HFF-Myc (cell line): Measurements from ENCODE around the gene NBL1.

ENCODE experiments used
- DNase-seq: peaks from one replicate; pipeline ENCODE4 v3.0.0-alpha.2; 2011; ENCODE audit warnings: low read depth; ENCODE audit errors: extremely low read depth
- H3K4me3 ChIP-seq: replicated peaks from 2 replicates; pipeline ENCODE4 v1.5.1; 2011; ENCODE audit warnings: low read depth, mild to moderate bottlenecking, control low read depth, low read length
- TF ChIP-seq, protein P1 (sequence below): IDR thresholded peaks from 2 replicates; pipeline ENCODE4 v1.5.1; 2012; ENCODE audit warnings: mild to moderate bottlenecking, low read depth, low read length, control low read depth; ENCODE audit errors: missing control alignments

Gene NBL1

DNA sequence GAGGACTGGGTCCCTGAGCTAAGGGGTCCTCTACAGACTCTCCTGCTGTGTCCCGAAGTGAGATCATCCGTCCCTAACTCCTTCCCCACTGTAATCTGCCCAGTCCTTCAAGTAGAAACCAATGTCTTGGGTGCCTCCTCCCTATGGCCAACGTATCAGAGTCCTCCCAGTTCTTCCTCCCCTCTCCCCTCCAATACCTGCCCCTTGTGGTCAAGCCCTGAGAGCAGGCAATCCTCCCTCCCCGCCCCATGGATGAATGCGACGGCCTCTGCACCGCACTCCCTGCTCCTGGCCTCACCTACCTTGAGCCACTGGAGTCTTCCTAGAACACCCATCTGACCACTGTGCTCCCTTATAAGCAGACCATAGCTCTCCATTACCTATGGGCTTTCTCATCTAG, 51.7 kb downstream of the NBL1 start:
- no peak for DNase-seq
- no peak overlapping the region for H3K4me3 ChIP-seq
- TF ChIP-seq, protein P1, sequence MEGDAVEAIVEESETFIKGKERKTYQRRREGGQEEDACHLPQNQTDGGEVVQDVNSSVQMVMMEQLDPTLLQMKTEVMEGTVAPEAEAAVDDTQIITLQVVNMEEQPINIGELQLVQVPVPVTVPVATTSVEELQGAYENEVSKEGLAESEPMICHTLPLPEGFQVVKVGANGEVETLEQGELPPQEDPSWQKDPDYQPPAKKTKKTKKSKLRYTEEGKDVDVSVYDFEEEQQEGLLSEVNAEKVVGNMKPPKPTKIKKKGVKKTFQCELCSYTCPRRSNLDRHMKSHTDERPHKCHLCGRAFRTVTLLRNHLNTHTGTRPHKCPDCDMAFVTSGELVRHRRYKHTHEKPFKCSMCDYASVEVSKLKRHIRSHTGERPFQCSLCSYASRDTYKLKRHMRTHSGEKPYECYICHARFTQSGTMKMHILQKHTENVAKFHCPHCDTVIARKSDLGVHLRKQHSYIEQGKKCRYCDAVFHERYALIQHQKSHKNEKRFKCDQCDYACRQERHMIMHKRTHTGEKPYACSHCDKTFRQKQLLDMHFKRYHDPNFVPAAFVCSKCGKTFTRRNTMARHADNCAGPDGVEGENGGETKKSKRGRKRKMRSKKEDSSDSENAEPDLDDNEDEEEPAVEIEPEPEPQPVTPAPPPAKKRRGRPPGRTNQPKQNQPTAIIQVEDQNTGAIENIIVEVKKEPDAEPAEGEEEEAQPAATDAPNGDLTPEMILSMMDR = no peak

DNA sequence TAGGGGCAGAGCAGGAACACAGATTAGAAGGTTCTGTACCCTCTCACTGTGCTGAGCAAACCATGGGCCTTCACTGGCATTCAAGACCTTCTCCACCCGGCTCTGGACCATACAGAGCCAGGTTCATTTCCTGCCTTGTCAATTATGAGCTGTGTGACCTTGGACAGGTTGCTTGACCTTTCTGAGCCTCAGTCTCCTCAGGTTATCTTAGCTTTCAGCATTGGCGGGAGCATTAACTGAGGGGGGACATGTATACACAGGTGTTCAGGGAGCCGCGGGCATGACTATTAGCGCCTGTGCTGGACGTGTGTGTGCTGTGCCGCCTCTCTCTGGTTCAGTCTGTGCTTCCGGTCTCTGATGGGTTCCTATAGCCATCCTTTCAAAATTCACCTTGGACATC, 52.7 kb downstream of the NBL1 start:
- TF ChIP-seq, protein P1 = no peak
- no peak for DNase-seq
- no peak overlapping the region for H3K4me3 ChIP-seq

DNA sequence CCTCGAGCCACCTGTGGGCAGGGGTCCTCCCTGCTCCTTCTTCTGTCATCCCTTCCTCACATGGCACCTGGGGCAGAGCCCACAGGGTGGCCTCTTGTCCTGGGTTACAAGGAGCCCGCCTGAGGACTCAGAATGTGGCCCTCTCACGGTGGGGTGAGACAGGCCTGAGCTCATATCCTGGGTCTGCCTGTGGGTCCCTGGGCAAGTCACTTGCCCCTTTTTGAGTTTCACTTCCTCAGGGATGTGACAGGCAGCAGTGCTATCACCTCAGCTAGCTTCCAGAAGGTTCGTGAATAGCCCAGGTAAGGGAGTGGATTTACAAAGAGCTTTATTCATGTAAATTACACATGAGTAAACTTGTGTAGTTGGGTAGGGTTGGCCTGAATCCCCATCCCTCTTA, 54.1 kb downstream of the NBL1 start:
- no peak overlapping the region for H3K4me3 ChIP-seq
- TF ChIP-seq, protein P1 = no peak
- DNase-seq = no peak

DNA sequence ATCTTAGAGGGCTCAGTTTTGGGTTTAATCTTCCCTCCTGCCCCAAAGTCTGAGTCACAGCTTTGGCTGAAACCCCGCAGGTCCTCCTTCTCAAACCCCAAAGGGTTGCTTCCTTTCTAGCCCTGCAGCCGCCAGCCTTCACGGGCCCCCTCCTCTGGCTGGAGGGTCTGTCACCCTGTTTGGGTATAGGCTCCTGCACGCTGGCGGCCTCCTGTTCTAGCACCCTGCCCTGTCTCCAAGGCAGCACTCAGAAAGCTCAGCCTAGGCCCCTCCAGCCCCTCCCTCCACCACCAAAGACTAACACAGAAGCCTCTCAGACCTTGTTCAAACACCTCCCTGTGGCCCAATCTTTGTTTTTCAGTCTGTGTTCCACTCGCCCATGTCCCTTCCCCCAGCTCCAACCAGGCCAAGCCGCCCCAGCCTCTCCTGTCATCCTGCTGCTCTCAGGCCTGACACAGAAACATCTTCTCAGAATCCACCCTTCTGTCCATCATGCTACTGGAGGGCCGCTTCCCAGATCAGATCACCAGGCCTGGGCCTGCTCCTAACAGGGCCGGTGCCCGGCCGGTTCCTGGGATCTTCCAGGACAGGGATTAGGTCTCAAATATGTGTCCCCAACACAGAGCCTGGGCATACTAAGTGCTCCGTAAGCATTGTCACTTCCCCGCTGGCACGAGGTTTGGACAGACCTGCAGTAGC, 56.1 kb downstream of the NBL1 start:
- H3K4me3 ChIP-seq = no peak overlapping the region
- TF ChIP-seq, protein P1 = no peak
- no peak for DNase-seq

DNA sequence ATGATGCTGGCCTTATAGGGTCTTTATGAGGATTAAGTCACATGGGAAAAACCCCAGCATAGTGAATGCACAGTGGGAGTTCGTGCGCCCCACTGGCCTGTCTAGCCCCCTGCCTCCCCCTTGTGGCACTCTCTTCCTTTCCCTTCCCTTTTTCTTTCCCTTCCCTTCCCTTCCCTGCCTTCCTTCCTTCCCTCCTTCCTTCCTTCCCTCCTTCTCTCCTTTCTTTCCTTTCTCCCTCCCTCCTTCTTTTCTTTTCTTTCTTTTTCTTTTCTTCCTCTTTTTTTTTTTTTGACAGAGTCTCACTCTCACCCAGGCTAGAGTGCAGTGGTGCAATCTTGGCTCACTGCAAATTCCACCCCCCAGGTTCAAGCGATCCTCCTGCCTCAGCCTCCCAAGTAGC, 59.2 kb downstream of the NBL1 start:
- H3K4me3 ChIP-seq = no peak overlapping the region
- no peak for DNase-seq
- TF ChIP-seq, protein P1 = no peak

DNA sequence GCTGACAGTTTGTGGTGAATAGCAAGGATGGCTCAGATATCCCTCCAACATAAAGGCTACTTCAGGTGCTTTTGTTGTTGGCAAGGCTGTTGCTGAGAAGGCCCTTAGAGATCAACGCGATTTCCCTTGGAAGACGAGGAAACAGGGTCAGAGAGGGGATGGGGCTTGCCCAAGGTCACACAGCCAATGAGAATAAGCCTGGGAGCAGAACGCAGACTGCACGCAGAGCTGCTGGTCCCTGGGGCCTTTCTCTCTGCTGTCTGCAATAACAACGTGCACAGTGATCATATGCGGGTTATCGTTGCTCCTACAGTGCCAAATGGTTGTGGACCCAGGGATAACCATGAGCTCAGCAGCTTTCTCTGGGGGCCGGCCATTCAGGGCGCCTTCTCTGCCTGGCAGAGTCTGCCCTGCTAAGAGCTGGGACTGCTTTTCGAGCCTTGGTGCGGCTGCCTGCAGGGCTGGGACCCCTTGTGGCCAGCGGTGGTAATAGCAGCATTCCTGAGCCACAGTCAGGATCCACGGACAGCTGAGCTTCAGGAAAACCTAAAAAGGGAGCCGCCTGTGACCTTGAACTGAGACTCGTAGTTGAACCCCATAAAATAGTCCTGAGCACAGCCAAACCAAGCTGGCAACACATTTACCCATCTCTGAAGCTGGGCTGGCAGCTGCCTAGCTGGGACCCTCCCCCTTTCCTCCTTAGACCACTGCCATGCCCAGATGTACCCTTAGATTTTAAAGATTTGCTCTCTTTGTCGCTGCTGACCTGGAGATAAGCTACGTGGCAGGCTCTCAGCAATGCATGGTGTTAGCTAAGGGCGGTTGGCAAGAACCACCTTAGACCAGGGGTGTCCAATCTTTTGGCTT, 60.4 kb downstream of the NBL1 start:
- H3K4me3 ChIP-seq = no peak overlapping the region
- DNase-seq = peak; percentile 37
- TF ChIP-seq, protein P1 = peak; percentile 97
